Stomach (tissue), 4 donors: ENCODE measurements around the gene DDX11.
"Not testable (repeated sequence)": the region's sequence is repeated elsewhere in the genome, so short reads cannot be mapped to it uniquely, and the experiment has no call there.

Experiments
- CTCF ChIP-seq, 7 experiments: fragments of 450-650 bp in 4 of 7; fragments of 200-600 bp in 3 of 7; sonication (generic) in 3 of 7; IDR thresholded peaks; one replicate each; pipeline ENCODE4 v1.5.1; 2016 to 2019; ENCODE audit warnings: antibody characterized with exemption in 7 of 7, control low read depth in 2 of 7, mild to moderate bottlenecking in 1 of 7
- EP300 ChIP-seq: sonication (generic); formaldehyde crosslinking; IDR thresholded peaks from one replicate; pipeline ENCODE4 v1.6.1; 2017; ENCODE audit warnings: antibody characterized with exemption
- POLR2A ChIP-seq, 4 donors: fragments of 450-650 bp; IDR thresholded peaks; one replicate each; pipeline ENCODE4 v1.6.1; 2016; ENCODE audit warnings: antibody characterized with exemption in 4 of 4, control low read depth in 2 of 4, mild to moderate bottlenecking in 1 of 4, moderate library complexity in 1 of 4
- POLR2AphosphoS5 ChIP-seq, 3 donors: sonication (generic); formaldehyde crosslinking; IDR thresholded peaks; one replicate each; pipeline ENCODE4 v1.6.1; 2016; ENCODE audit warnings: antibody characterized with exemption in 3 of 3

- not testable (repeated sequence) for TF ChIP-seq POLR2AphosphoS5 (IDR thresholded peaks at IDR 0.05); CTCF (IDR thresholded peaks at IDR 0.05); POLR2A (IDR thresholded peaks at IDR 0.05); EP300
Observed at GRCh38 chr12:31103561-31103975, 29.9 kb downstream of the DDX11 start.
